ELR (cell line): Measurements from ENCODE around the gene BAHCC1.
A peak's percentile ranks its signal among the peaks of the same experiment; 100 is the strongest.

Experiments used
- DNase-seq: peaks from one replicate; pipeline ENCODE4 v3.0.0-alpha.2; 2015; ENCODE audit warnings: low read depth

Gene BAHCC1

DNA sequence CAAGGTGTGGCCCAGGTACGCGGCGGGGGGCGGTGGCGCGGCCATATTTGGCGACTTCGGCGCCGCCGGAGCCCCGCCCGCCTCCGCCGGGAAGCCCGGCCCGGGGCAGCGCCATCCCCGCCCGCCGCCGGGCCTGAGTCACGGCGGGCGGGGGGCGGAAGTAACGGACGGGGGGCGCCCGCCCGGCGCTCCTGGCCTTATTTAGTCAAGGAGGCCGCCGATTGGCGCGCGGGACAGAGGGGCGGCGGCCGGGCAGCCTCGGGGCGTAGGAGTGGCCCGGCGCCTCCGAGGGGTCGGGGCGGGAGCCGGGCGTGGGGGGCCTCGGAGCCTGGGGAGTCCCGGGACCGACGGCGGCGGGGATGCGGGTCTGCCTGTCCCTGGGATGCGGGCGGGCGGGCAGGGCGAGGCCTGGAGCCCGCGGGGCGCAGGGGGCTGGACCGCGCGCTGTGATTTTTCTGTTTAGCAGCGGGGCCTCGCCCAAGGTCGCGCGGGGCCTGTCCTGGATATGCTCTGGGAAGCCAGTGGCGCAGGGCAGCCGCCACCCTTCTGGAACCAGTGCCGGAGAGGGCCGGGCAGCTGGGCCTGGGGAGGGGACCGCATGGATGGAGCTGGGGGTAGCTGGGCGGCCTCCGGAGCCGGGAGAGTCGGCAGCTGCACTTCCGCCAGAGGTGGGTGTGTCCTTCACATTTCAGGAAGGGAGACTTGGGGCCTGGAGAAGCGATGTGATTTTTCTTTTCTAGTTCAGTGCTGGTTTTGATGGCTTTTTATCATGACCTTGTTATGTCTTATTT is 119.7 kb downstream of the BAHCC1 start:
- peak; percentile 84 for DNase-seq

DNA sequence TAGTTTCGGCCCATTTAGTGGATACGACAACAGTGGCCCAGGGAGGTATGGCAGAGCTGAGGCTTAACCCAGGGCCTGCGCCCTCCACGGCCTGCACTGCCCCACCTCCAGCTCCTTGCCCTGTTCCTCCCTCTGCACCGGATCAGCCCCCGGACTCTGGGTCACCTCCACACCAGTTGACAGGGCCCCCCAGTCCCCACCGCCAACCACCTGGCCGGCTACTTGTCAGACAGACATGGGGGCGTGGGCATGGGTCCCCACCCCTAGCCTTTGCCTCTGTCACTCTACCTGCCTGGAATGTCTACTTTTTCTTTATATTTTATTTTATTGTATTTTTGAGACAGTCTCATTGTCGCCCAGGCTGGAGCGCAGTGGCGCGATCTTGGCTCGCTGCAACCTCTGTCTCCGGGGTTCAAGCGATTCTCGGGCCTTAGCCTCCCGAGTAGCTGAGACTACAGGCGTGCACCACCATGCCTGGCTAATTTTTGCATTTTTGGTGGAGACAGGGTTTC is 120.3 kb downstream of the BAHCC1 start:
- DNase-seq = no peak
